GM23248 (cell line): ENCODE data around the gene TRIO.

ENCODE experiments used
- EZH2 ChIP-seq: fragments of 200-600 bp; sonication (generic); IDR thresholded peaks from 2 replicates; pipeline ENCODE4 v1.6.1; 2018; ENCODE audit warnings: antibody characterized with exemption, mild to moderate bottlenecking; ENCODE audit not compliant: insufficient read depth, poor library complexity, severe bottlenecking
- EZH2phosphoT487 ChIP-seq: fragments of 200-600 bp; sonication (generic); IDR thresholded peaks from 2 replicates; pipeline ENCODE4 v1.6.1; 2018; ENCODE audit warnings: antibody characterized with exemption, moderate library complexity, mild to moderate bottlenecking, low read depth; ENCODE audit not compliant: insufficient read depth

DNA sequence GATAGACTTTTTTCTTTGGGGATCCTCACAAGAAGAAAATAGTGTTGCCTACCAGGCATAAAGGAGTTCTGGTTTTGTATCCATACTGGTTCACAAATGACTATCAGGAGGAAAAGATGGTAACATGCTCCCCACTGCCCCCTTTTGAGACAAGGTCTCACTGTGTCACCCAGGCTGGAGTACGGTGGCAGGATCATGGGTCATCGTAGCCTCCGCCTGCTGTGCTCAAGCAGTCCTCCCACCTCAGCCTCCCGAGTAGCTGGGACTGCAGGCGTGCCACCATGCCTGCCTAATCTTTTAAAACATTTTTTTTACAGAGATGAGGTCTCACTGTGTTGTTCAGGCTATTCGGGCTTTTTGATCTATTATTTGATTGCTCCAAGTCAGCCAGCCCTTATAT is 99.3 kb downstream of the TRIO start:
- TF ChIP-seq EZH2 = no peak
- TF ChIP-seq EZH2phosphoT487 = no peak
